Lower leg skin (tissue), 3 donors: ENCODE measurements around the gene ARRB2.

Experiments
- POLR2A ChIP-seq, 2 donors: fragments of 450-650 bp; IDR thresholded peaks; one replicate each; pipeline ENCODE4 v1.6.1; 2016 to 2017; ENCODE audit warnings: antibody characterized with exemption in 2 of 2, mild to moderate bottlenecking in 1 of 2, moderate library complexity in 1 of 2
- TF ChIP-seq, protein P1 (sequence below), 3 donors: fragments of 450-650 bp; IDR thresholded peaks; one replicate each; pipeline ENCODE4 v1.5.1; 2016; ENCODE audit warnings: antibody characterized with exemption in 3 of 3, mild to moderate bottlenecking in 3 of 3, moderate library complexity in 2 of 3

DNA sequence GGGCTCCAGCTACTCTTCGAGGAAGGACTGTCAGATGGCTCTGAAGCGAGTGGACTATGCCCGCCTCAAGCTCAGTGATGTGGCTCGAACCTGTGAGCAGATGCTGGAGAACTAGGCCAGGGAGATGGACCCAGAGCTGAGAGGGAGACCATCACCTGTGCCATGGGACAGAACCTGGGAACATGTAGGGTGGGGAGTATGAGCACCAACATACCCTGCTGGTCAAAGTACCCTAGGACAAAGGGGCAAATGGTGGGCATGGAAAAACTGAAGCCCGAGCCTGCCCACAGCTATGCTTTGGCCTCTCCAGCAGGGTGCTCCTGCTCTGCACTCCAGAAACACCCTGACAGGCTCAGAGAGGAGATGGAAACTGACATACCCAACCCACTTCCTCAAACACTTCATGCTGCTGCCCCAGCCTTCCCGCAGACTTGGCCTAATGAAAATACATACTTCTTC lies 22.7 kb downstream of the ARRB2 start:
- TF ChIP-seq, protein P1, sequence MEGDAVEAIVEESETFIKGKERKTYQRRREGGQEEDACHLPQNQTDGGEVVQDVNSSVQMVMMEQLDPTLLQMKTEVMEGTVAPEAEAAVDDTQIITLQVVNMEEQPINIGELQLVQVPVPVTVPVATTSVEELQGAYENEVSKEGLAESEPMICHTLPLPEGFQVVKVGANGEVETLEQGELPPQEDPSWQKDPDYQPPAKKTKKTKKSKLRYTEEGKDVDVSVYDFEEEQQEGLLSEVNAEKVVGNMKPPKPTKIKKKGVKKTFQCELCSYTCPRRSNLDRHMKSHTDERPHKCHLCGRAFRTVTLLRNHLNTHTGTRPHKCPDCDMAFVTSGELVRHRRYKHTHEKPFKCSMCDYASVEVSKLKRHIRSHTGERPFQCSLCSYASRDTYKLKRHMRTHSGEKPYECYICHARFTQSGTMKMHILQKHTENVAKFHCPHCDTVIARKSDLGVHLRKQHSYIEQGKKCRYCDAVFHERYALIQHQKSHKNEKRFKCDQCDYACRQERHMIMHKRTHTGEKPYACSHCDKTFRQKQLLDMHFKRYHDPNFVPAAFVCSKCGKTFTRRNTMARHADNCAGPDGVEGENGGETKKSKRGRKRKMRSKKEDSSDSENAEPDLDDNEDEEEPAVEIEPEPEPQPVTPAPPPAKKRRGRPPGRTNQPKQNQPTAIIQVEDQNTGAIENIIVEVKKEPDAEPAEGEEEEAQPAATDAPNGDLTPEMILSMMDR (IDR thresholded peaks at IDR 0.05), result no peak
- no peak for TF ChIP-seq POLR2A (IDR thresholded peaks at IDR 0.05)
